ENCODE data around the gene TOLLIP.

TOLLIP gene

GRCh38 chr11:1241706-1242105 is 67.7 kb downstream of the TOLLIP start:
- no peak for DNase-seq

DNA sequence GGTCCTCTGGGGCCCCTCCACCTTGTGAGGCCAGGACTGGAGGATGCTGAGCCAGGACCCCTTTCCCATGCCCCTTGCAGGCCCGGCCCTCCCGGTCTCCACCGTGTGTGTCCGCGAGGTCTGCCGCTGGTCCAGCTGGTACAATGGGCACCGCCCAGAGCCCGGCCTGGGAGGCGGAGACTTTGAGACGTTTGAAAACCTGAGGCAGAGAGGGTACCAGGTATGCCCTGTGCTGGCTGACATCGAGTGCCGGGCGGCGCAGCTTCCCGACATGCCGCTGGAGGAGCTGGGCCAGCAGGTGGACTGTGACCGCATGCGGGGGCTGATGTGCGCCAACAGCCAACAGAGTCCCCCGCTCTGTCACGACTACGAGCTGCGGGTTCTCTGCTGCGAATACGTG is 68.7 kb downstream of the TOLLIP start:
- DNase-seq = no peak

- no peak for DNase-seq
These were observed 69.7 kb downstream of the TOLLIP start for GRCh38 chr11:1239596-1240205.

DNA sequence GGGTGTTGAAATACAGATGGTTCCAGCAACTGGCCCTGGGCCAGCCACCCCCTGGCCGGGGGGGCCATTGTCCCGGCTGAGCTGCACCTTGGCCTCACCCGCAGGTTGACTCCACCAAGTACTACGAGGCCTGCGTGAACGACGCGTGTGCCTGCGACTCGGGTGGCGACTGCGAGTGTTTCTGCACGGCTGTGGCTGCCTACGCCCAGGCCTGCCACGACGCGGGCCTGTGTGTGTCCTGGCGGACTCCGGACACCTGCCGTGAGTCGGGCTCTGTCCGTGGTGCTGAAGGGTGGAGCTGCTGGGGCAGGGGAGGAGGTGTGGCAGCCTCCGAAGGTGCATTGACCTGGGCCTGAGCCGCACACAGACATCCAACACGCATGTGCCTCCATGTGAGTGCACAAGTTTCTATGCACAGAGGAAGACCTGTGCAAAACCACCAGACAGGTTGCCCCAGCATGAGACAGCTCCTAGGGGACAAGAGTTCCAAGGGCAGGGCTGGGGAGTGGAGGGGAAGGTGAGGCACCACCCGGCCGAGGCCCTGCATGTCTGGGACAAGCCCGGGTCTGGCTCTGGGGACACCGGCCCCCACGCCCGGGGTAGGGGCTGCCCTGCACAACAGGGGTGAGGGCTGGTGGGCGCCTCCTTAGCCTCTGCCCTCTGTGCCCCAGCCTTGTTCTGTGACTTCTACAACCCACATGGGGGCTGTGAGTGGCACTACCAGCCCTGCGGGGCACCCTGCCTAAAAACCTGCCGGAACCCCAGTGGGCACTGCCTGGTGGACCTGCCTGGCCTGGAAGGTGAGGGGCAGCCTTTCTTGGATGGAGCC is 70.5 kb downstream of the TOLLIP start:
- no peak for DNase-seq

- no peak for DNase-seq
These were observed 71.6 kb downstream of the TOLLIP start for GRCh38 chr11:1237851-1238250.

DNA sequence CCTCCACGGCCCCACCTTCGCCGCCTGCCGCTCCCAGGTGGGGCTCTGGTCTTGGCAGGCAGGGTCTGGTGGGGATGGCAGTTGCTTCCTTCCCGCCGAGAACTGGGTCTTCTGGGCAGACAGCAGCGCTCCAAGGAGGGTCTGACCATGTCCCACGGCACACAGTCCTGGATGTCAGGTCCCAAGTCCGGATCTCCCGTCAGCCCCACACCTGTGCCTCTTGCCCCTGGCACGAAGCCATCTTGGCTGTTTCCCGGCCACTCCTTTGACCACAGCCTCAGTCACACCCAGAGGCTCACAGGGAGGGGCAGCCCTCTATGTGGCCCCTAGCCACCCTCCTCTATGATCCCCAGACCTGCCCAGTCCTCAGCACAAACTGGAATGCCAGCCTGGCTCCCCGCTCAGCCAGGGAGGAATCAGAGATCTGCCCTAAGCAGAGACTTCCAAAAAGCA is 72.3 kb downstream of the TOLLIP start:
- DNase-seq = no peak

DNA sequence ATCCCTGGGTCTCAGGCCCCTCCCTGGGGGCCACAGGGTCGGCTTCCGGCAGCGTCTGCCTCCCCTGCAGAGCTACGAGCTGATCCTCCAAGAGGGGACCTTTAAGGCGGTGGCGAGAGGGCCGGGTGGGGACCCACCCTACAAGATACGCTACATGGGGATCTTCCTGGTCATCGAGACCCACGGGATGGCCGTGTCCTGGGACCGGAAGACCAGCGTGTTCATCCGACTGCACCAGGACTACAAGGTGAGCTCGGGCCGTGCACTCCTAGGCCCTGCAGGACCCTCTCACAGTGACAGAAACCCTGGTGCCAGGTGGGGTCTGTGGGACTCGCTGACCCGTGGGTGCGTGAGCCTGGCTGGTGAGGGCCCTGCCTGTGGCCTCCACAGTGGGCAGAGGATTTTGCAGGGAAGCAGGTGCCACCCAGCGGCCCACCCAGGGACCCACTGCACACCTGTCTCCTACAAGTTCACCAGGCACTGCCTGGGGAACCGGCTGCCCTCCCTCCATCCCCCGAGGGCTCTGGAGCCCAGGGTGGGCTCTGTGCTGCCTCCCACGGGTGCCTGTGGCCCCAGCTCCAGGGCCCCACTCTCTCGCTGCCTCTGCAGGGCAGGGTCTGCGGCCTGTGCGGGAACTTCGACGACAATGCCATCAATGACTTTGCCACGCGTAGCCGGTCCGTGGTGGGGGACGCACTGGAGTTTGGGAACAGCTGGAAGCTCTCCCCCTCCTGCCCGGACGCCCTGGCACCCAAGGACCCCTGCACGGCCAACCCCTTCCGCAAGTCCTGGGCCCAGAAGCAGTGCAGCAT is 72.9 kb downstream of the TOLLIP start:
- no peak for DNase-seq

GRCh38 chr11:1235901-1236315 is 73.5 kb downstream of the TOLLIP start:
- DNase-seq = no peak

- DNase-seq = no peak
These were observed 74.0 kb downstream of the TOLLIP start for GRCh38 chr11:1235306-1235900.

DNA sequence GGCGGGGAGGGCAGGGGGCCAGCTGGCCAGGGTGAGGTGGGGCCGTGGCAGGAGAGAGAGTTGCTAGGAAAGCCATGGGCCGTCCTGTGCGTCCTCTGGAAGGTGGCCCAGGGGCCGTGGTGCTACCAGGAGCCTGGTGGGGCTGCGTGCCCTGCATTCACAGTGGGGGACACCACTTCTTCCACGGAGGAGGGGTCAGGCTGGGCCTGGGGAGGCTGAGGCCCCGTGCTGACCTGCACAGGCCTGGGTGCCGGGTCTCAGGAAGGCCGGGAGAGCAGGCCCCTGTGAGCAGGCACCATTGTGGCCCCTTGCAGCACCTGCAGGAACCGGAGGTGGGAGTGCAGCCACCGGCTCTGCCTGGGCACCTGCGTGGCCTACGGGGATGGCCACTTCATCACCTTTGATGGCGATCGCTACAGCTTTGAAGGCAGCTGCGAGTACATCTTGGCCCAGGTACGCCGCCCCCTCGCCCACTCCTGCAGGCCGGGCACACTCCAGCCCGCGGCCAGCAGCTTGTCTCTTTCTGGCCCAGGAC is 74.6 kb downstream of the TOLLIP start:
- no peak for DNase-seq

DNA sequence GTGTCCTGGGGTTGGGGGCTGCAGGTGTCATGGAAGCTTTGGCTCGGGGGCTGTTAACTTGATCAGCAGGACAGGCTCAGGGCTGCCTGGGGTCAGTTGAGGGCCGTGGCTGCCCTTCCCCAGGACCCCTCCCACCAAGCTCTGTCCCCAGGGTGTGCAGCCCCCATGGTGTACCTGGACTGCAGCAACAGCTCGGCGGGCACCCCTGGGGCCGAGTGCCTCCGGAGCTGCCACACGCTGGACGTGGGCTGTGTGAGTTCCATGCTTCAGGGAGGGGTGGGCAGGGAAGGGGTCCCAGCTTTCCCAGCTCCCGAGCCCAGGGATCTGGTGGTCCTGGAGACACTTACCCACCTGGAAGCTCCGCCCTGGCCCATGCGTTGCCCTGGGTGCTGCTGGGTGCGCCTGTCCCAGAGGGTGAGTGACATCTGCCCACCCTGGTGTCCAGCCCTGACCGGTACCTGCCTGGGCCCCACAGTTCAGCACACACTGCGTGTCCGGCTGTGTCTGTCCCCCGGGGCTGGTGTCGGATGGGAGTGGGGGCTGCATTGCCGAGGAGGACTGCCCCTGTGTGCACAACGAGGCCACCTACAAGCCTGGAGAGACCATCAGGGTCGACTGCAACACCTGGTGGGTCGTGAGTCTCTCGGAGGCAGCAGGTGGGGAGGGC is 75.2 kb downstream of the TOLLIP start:
- no peak for DNase-seq

- DNase-seq = no peak
These were observed 75.9 kb downstream of the TOLLIP start for GRCh38 chr11:1233351-1234053.

GRCh38 chr11:1232883-1233321 is 76.5 kb downstream of the TOLLIP start:
- DNase-seq = no peak

DNA sequence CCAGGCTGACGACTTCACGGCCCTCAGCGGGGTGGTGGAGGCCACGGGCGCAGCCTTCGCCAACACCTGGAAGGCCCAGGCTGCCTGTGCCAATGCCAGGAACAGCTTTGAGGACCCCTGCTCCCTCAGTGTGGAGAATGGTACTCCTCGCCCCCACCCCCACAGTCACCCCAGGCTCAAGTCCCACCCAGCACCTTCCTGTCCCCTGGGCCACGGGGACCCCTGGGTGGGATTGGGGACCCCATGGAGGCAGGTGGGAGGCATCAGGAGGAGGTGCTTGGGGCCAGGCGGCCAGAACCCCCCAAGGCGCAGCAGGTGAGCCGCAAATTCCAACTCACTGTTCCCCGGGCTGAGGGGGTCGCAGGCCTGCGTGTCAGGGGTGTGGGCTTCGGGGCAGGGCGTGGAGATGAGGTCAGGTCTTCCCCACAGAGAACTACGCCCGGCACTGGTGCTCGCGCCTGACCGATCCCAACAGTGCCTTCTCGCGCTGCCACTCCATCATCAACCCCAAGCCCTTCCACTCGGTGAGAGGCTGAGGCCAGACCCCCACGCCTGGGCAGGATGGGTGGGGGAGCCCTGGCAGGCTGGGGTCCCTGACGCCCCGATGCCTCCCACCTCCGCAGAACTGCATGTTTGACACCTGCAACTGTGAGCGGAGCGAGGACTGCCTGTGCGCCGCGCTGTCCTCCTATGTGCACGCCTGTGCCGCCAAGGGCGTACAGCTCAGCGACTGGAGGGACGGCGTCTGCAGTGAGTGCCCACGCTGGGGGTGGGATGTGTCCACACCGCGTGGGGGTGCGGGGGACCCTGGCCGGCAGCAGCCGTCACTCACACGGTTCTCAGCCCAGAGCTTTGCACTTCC is 77.2 kb downstream of the TOLLIP start:
- no peak for DNase-seq

GRCh38 chr11:1231396-1232020 is 77.9 kb downstream of the TOLLIP start:
- DNase-seq = no peak

GRCh38 chr11:1230456-1231395 is 78.7 kb downstream of the TOLLIP start:
- DNase-seq = no peak

- no peak for DNase-seq
These were observed 79.3 kb downstream of the TOLLIP start for GRCh38 chr11:1230121-1230455.

DNA sequence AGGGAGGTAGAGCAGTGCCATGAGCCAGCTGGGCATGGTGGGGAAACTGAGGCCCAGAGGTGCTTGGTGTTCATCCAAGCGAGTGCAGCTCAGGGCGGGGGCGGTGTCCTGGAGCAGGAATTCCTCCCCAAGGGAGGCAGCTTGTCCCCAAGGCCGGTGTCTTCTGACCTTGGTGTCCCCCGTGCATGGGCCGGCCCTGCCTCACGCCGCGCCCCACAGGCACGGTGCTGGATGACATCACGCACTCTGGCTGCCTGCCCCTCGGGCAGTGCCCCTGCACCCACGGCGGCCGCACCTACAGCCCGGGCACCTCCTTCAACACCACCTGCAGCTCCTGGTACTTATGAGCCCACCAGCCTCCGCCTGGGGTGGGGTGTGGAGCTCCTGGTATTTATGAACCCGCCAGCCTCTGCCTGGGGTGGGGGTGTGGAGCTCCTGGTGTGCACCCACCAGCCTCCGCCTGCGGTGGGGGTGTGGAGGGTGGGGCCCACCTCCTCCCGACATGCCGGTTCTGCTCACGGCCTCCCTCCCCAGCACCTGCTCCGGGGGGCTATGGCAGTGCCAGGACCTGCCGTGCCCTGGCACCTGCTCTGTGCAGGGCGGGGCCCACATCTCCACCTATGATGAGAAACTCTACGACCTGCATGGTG is 79.8 kb downstream of the TOLLIP start:
- no peak for DNase-seq

All from activated CD4-positive, alpha-beta T cell treated with anti-CD3 and anti-CD28 coated beads, Interleukin-2, amount 50 U/mL, for 1 hour (primary cell).